ENCODE measurements around the gene PERCC1.
A peak's percentile ranks its signal among the peaks of the same experiment; 100 is the strongest.
"Not testable (repeated sequence)": the region's sequence is repeated elsewhere in the genome, so short reads cannot be mapped to it uniquely, and the experiment has no call there.

The PERCC1 gene

DNA sequence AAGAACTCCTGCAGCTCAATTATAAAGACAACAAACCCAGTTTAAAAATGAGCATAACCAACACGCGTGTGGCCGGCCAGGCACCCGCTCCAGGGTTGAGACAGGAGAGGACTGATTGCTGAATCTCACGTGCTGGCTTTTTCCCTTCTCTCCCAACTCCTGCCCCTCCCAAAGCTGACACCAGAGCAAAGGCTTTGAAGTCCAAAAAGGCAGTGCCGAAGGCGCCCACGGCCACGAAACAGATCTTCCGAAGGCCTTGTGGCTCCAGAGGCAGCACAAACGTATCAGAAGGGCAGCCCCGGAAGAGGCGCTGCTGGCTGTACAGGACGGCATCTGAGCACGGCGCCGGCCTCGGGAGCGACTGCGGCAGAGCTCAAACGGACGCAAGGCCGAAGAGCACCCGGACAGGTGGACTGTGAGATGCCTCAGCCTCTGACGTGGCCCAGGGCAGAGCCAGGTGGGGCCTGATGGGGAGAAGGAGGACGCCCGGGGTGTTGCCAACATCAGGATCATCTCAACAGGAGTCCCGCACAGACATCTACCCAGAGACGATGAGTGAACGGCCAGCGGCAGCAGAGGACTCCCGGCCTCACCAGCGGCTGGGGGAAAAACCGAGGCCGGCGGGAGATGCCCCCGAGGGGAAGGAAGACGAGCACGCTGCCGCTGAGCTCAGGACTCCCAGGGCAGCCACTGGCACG, 33.5 kb downstream of the PERCC1 start:
- H3K4me3 Mint-ChIP-seq, result no peak overlapping the region
- no peak overlapping the region for H3K27ac Mint-ChIP-seq

DNA sequence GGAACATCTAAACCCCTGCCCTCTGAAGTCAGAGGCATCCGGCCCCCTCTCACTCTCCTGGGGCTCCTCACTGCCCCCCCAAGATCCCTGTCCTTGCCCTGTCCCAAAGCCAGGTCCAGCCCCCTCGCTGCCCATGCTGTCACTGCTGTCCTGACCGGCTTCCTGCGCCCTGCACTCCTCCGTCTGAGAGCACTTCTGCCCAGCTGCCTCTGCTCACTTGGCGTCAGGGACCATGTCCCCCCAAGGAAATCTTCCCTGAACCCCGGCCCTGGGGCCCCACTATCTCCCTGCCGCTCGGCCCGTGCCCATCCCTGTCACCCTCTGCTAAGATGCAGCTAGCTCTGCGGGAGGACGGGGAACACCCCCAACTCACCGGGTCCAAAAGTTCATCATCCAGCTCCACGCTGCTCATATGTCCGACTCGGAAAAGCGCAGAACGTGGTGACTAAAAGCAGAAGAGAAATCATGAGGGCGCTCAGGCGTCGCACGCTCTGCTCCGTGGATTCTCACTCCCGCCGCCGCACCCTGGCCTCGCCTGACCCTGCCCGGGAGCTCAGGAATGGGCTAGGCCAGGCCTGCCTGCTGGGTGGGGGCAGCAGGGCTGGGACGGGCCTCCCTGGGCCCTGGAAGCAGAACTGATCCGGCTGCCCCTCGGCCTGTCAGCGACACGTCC, 34.2 kb downstream of the PERCC1 start:
- H3K36me3 Mint-ChIP-seq, result peaks cover 3% of the 10 kb centered on the region
- peaks cover 10% of the 10 kb centered on the region for H3K4me1 Mint-ChIP-seq
- H3K27me3 Mint-ChIP-seq, result no peaks in the 10 kb centered on the region
- H3K9me3 Mint-ChIP-seq, result no peaks in the 10 kb centered on the region
- no peak overlapping the region for H3K27ac Mint-ChIP-seq
- no peak overlapping the region for H3K4me3 Mint-ChIP-seq

More for the DNA sequence above, 33.5 kb downstream of the PERCC1 start:
- Mint-ChIP-seq H3K27me3 (no peaks in the 10 kb centered on the region), H3K9me3 (no peaks in the 10 kb centered on the region), H3K36me3 (peaks cover 2% of the 10 kb centered on the region), H3K4me1 (peaks cover 4% of the 10 kb centered on the region)

DNA sequence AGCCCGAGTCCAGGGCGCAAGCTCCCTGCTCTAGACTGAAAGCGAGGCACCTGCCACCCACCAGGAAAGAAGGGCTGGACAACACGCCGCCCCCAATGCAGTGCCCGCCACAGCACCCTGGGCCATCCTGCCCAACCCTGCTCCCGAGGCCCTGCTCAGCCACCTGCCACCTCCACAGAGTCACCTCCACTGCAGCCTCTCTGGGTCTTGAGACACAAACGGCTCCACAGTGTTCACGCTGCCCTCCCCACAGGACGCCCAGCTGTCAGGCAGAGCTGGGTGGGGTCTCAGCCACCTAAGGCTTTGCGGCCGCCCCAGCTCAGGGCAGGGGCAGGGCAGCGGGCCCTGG, 34.7 kb downstream of the PERCC1 start:
- no peak overlapping the region for H3K4me3 Mint-ChIP-seq
- no peak overlapping the region for H3K27ac Mint-ChIP-seq
- H3K27me3 Mint-ChIP-seq, result no peaks in the 10 kb centered on the region
- H3K36me3 Mint-ChIP-seq, result peaks cover 3% of the 10 kb centered on the region
- peaks cover 14% of the 10 kb centered on the region for H3K4me1 Mint-ChIP-seq
- no peaks in the 10 kb centered on the region for H3K9me3 Mint-ChIP-seq

DNA sequence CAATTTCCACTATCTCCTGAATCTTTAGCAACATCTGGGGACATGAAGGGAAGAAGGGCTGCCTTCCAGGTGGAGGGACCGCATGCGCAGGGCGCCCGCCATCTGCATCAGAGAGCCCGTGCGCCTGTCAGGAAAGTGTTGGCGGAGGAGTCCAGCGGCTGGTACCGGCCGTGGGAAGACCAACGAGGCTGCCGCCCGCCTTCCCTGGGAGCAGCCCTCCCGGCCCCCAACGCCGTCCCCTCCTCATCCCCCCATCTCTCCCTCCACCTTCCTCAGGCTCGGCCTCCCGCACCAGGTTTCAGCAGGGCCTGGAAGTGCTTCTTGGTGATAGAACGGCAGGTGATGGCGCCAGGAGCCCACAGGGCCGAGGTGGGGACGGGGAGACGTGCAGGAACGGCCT, 35.2 kb downstream of the PERCC1 start:
- H3K4me3 Mint-ChIP-seq, result no peak overlapping the region
- peaks cover 3% of the 10 kb centered on the region for H3K36me3 Mint-ChIP-seq
- peaks cover 19% of the 10 kb centered on the region for H3K4me1 Mint-ChIP-seq
- no peaks in the 10 kb centered on the region for H3K9me3 Mint-ChIP-seq
- no peaks in the 10 kb centered on the region for H3K27me3 Mint-ChIP-seq
- H3K27ac Mint-ChIP-seq, result no peak overlapping the region

DNA sequence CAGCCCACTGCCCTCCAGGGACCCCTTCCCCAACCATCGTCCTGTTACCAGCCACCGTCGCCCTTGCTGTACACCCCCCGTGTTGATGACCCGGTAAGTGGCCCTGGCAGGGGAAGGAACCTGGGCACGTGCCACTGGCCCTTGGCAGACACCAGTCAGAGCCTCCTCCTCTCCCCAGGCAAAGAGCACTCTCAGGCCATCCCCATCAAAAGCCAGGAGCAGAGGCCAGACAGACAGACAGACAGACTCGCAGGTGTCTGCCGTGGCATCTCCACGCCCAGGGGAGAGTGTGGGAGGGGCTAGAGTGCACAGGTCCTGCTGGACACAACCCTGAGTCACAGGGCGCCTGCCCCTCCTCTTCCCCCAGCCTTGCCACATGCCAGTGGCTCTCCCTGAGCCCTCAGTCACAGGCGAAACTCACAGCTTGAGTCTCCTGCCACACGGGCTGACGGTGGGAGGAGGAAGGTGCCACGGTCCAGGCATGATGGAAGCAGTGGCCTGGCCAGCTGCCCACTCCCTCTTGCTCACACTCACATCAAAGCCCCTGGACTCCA, 36.2 kb downstream of the PERCC1 start:
- Mint-ChIP-seq H3K4me3 (no peak overlapping the region), H3K4me1 (peaks cover 27% of the 10 kb centered on the region), H3K27ac (no peak overlapping the region), H3K27me3 (no peaks in the 10 kb centered on the region), H3K36me3 (peaks cover 3% of the 10 kb centered on the region), H3K9me3 (no peaks in the 10 kb centered on the region)

DNA sequence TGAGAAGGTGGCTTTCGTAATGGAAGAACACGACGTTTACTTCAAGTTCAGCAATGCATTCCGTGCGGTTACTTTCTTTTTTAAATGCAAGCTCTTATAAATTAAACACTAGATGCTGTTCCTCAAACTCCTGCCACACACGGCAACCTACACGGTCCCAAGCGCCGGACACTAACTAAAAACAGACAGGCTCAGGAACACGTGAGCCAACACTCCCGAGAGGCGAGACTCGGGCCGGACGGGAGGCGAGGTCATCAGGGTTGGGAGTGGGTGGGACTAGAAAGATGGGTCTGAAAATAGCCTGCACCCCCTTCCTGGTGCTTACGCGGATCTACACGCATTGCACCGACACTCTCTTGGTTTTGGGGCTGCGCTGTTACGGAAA, 37.5 kb downstream of the PERCC1 start:
- H3K36me3 Mint-ChIP-seq, result peaks cover 1% of the 10 kb centered on the region
- H3K4me1 Mint-ChIP-seq, result peaks cover 35% of the 10 kb centered on the region
- no peaks in the 10 kb centered on the region for H3K9me3 Mint-ChIP-seq
- no peaks in the 10 kb centered on the region for H3K27me3 Mint-ChIP-seq
- H3K4me3 Mint-ChIP-seq, result no peak overlapping the region
- H3K27ac Mint-ChIP-seq, result no peak overlapping the region

DNA sequence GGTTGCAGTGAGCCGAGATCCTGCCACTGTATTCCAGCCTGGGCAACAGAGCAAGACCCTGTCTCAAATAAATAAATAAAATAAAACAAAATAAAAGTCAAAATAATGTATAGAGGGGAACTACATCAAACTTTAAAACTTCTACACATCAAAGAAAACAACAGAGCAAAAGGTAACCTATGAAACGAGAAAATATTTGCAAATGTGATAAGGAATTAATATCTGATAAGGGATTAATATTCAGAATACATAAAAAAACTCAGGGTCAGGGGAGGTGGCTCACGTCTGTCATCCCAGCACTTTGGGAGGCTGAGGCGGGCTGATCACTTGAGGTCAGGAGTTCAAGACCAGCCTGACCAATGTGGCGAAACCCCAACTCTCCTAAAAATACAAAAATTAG, 38.3 kb downstream of the PERCC1 start:
- H3K36me3 Mint-ChIP-seq, H3K27ac Mint-ChIP-seq, H3K9me3 Mint-ChIP-seq, H3K27me3 Mint-ChIP-seq, H3K4me3 Mint-ChIP-seq: not testable (repeated sequence)
- peaks cover 38% of the 10 kb centered on the region for H3K4me1 Mint-ChIP-seq

DNA sequence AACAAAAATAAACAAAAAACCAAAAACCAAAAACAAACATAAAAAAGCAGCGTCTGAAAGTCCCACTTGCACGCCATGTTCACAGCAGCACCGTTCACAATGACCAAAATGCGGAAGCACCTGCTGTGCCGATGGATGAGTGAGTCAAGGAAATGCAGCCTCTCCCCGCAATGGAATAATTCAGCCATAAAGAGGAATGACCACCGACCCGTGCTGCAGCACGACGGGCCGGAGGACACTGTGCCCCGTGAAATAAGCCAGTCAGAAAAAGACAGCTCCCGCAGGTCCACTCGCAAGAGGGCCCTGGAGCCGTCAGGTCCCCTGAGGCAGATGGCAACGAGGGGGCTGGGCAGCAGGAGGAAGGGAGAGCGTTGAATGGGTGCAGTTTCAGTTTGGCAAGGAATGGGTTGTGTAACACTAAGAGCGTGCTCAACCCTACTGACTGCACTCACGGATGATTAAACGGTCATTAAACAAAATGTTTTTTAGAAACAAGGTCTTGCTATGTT, 38.9 kb downstream of the PERCC1 start:
- peak overlapping the region; percentile 62 for H3K4me3 Mint-ChIP-seq
- no peak overlapping the region for H3K27ac Mint-ChIP-seq
- H3K4me1 Mint-ChIP-seq, result peaks cover 39% of the 10 kb centered on the region

DNA sequence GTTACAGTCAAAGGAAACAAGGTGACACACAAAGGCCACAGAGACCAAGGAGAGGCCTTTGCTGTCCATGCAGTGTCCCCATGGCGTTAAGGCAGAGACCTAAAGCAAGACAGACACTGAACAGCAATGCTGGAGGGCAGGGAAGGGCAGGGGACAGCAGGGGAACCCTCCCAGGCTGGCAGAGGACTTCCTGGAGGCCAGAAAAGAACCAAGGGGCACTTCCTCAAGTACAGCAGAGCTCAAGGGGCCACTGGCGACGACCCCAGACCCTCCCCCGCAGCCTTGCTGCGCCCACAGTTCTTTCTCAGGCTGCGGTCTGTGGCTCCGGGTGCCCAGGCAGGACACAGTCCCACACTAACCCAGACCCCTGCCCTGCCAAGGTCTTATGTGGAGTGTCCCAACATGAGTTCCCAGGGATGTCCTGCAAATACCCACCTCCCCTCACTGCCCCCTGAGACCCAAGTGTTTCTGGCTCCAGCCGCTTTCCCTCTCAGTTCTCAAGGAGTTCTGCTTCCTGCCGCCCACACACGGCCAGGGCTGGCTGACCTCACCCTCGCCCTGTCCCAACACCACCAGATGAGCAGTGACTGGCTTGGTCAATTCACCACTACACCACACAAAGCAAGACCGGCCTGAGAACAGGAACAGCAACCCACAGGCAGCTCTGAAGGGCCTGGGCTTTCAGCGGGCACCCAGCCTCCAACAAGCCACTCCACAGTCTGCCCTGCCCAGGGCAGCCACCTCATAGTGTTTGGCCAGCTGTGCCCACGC, 39.8 kb downstream of the PERCC1 start:
- Mint-ChIP-seq H3K4me3 (no peak overlapping the region), H3K9me3 (no peaks in the 10 kb centered on the region), H3K4me1 (peaks cover 43% of the 10 kb centered on the region), H3K27ac (no peak overlapping the region), H3K27me3 (no peaks in the 10 kb centered on the region), H3K36me3 (peaks cover 1% of the 10 kb centered on the region)

More for the DNA sequence above, 38.9 kb downstream of the PERCC1 start:
- H3K36me3 Mint-ChIP-seq, result peaks cover 1% of the 10 kb centered on the region
- H3K27me3 Mint-ChIP-seq, result no peaks in the 10 kb centered on the region
- H3K9me3 Mint-ChIP-seq, result no peaks in the 10 kb centered on the region

DNA sequence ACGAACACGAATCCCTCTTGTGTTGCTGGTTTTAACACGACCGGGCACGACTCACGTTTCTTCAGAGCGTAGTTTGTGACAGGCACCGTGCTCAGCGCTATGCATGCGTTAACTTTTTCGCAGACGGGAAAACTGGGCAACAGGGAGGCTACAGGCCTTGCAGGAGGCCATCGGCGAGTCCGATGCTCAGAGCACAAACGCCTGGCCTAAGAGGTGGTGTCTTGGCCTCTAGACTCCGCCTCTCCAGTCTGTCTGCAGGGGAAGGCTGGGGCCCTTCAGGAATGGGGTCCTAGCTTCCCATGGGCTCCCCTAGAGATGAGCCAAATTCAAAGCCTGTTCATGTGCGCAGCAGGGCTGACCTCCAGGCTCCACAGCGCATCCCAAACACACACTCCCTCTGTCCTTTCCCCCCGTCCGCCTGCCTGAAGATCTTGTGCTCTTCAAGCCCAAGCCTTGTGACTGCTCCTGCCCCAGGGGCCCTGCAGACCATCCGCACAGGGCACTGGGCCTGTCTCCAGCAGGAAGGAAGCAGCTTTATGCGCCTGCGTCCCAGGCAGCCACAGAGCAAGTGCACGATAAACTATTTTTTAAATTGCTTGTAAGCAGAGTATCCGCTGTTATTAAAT, 40.8 kb downstream of the PERCC1 start:
- Mint-ChIP-seq H3K4me3 (no peak overlapping the region), H3K4me1 (peaks cover 47% of the 10 kb centered on the region), H3K27ac (no peak overlapping the region), H3K36me3 (peaks cover 1% of the 10 kb centered on the region), H3K27me3 (no peaks in the 10 kb centered on the region), H3K9me3 (no peaks in the 10 kb centered on the region)

DNA sequence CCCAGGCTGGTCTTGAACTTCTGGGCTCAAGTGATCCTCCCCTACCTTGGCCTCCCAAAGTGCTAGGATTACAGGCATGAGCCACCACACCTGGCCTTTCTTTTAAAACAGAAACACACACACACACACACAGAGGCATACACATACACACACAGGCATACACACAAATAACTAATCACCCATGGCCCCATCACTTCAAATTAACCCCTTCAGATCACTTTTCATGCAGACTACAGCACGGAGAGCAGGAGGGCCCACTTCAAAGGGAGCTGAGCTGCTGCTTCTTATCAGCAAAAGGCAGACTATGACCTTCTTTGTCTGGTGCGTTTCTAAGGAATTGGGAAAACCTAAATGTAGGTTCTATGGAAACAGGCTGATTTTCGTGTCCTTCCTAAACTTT, 42.1 kb downstream of the PERCC1 start:
- Mint-ChIP-seq H3K27ac (no peak overlapping the region), H3K4me1 (peaks cover 43% of the 10 kb centered on the region), H3K27me3 (no peaks in the 10 kb centered on the region), H3K4me3 (peak overlapping the region; percentile 51), H3K9me3 (no peaks in the 10 kb centered on the region), H3K36me3 (peaks cover 1% of the 10 kb centered on the region)

DNA sequence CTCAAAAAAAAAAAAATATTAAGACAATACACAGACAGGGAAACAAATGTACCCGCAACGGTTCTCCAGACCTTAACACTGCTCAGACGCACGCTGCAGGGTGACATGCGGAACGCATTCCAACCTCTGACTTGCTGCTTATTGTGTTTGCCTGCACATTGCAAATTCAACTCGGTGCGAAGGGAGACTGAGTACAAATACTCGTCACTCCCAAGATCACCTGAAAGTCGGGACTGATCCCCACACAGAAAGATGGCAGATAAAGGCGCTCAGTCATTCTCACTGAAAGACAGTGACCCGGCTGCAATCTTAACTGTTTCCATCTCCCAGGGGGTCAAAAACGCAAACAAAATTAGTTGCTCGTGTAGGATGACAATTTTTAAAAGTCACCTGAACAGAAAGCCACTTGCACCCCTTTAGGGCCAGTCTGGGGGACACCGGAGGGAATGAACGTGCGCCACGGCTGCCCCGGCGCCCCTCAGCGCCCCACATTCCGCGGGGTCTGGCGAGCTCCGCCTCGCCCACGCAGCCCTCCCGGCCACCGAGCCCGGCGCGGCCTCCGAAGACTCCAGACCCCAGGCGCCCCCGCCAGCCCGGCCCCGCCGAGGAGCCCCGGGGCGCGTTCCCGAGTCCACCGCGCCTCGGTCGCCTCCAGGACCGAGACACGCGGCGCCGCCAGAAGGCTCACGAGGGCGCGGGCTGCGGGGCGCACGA, 43.4 kb downstream of the PERCC1 start:
- Mint-ChIP-seq H3K9me3 (no peaks in the 10 kb centered on the region), H3K36me3 (peaks cover 1% of the 10 kb centered on the region), H3K4me1 (peaks cover 43% of the 10 kb centered on the region), H3K27me3 (no peaks in the 10 kb centered on the region), H3K4me3 (peak overlapping the region; percentile 84), H3K27ac (peak overlapping the region; percentile 23)

DNA sequence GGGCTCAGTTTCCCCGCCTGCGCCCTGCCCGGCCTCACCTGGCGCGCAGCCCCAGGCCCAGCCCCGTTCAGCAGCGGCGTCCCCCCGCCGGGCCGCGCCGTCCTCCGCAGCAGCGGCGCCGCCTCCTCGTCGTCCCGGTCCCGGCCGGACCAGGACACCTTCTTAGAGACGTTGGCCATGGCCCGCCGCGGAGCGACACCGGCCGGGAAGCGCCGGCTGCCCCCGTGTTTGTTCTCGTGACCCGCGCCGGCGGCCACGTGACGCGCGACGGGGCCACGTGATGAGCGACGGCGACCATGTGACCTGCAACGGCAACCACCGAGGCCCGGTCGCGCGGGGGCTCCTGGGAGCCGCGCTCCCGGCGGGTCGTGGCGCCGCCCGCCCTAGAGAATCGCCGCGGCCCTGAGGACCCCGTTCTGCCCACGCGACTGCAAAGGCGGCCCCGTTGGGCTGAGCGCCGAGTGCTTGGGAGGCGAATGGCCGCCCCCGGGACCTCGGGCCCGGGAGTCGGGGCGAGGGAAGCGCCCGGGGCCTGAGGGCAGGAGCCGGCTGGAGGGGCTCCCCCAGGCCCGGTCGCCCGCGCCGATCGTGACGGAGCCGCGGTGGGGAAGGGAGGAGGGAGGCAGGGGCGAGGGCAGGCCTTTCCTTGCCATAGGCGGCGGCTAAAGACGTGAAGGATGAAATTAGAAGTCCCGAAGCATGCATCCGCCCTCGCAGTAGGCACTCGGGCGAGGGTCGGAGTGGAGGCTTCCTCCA, 44.1 kb downstream of the PERCC1 start, which contains the start of gene CLCN7:
Gene CLCN7 (minus strand): TSS at position 233 of the 756 bp plus-strand sequence. CDS start 54 bp downstream, at position 179.
- Mint-ChIP-seq H3K9me3 (no peaks in the 10 kb centered on the region), H3K27ac (peak within 1 kb of the TSS; percentile 92), H3K4me1 (peaks cover 36% of the 10 kb centered on the region), H3K36me3 (no peaks in the 10 kb centered on the region), H3K4me3 (peak within 1 kb of the TSS; percentile 89), H3K27me3 (no peaks in the 10 kb centered on the region)

DNA sequence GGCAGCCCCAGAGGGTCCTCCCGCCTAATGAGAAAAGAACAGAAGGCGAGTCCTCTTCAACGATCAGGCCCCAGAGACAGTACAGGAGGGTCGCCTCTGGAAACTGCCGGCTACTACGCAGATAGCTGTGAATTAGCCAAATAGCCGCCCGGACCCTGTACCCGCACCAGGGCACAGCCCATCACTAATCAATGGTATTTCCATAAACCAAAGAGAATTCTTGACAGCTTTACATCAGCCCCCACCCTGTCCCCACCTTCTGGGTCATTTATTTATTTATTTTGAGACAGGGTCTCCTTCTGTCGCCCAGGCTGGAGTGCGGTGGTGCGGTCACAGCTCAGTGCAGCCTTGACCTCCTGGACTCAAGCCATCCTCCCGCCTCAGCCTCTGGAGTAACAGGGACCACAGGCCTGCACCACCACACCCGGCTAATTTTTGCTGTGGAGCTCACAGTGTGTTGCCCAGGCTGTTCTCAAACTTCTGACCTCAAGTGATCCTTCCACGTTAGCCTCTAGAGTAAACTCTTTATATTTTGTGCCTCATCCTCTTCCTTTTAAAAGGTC, 44.8 kb downstream of the PERCC1 start:
- H3K4me1 Mint-ChIP-seq, result peaks cover 32% of the 10 kb centered on the region
- no peaks in the 10 kb centered on the region for H3K36me3 Mint-ChIP-seq
- no peaks in the 10 kb centered on the region for H3K9me3 Mint-ChIP-seq
- peak overlapping the region; percentile 89 for H3K4me3 Mint-ChIP-seq
- no peaks in the 10 kb centered on the region for H3K27me3 Mint-ChIP-seq
- H3K27ac Mint-ChIP-seq, result peak overlapping the region; percentile 92

Data from activated naive CD4-positive, alpha-beta T cell treated with anti-CD3 and anti-CD28 coated beads, Interleukin-2, amount 50 U/mL, for 24 hours (primary cell).